ENCODE measurements around the gene REM2.
"Not testable (repeated sequence)": the region's sequence is repeated elsewhere in the genome, so short reads cannot be mapped to it uniquely, and the experiment has no call there.

Gene REM2

DNA sequence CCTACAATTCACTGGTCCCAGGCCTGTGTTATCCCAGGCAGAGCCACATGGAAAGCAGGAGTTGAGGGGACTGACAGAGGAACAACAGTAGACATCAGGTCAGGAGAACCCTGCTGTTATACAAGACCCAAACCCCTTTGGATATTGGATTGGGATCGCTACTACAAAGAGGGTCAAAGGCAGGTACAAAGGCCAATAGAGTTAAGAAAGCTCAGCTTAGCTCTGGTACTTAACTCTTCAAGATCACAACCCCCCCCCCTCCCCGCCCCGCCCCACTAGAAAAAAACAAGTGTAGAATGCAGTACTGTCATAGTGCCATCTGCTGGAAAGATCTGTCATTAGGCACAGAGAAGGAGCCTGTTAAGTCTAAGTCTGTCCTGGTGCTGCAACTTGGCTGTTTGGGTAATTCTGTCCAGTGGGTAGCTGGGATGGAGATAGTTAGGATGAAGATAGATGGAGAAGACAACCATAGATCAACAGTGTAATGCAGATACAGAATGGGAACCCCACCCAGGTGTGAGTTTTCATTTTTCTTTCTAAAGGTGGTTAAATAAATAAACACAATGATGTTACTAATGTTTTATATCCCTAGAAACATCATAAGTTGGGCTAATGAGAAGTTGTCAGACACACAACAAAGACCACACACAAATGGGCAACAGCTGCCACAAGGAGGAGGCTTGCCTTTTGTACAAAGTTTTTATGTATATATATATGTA lies 17.2 kb downstream of the REM2 start:
- DNase-seq = peak; percentile 43

GRCh38 chr14:22901799-22902198 lies 18.8 kb downstream of the REM2 start:
- DNase-seq = no peak

GRCh38 chr14:22903742-22904087 lies 20.7 kb downstream of the REM2 start:
- DNase-seq = no peak

DNA sequence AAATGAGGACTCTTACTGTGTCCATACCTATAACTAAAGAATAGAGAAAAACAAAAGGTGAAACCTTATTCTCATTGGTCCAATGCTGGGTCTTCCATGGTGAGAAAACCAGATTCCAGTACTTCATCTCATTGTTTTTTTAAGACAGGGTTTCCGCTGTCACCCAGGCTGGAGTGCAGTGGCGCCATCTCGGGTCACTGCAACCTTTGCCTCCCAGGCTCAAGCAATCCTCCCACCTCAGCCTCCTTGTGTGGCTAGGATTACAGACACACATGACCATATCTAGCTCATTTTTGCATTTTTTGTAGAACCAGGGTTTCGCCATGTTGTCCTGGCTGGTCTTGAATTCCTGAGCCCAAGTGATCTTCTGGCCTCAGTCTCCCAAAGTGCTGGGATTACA lies 22.6 kb downstream of the REM2 start:
- DNase-seq = no peak

DNA sequence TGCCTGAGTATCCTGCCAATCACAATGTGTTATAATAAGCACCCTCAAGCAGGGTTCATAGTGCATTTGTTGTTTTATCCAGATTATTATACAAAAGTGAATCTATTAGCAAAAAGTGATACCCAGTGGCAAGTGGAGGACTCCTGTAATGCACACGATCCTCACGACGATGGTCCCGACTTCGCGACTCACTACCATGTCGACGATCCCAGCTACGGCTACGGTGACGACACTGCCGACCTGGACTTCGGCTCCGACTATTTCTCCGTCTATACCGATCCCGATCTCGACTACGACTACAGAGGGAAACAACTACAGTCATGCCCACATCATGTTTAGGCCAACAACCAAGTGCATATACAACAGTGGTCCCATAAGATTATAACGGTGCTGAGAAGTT lies 23.1 kb downstream of the REM2 start:
- no peak for DNase-seq

DNA sequence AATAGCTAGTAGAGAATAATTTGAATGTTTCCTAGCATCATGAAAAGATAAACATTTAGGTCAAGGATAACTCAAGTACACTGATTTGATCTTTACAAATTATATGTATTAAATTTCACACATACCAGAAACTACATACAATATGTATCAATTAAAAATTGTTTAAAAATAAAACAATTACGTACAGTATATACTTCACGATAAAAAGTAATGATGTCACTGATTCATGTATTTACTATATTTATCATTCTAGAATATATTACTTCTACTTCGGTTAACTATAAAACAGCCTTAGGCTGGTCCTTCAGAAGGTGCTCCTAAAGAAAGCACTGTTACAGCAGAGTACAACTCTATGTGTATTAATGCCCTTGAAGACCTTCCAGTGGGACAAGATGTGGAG lies 24.4 kb downstream of the REM2 start:
- DNase-seq = no peak

DNA sequence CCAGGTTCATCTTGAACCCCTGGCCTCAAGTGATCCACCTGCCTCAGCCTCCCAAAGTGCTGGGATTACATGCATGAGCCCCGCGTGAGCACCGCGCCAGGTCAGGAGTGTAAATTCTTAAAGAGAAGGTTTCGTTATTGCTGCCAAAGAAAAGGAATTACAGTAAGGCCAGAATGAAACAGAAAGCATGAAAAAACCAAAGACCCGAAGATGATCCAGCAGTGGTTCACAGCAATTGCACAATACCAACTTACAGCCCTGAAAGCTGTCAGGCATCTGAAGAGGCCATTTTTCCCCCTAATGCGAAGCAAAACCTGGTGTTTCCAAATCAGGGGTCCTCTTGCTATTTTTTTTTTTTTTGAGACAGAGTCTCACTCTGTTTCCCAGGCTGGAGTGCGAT lies 25.6 kb downstream of the REM2 start:
- no peak for DNase-seq

DNA sequence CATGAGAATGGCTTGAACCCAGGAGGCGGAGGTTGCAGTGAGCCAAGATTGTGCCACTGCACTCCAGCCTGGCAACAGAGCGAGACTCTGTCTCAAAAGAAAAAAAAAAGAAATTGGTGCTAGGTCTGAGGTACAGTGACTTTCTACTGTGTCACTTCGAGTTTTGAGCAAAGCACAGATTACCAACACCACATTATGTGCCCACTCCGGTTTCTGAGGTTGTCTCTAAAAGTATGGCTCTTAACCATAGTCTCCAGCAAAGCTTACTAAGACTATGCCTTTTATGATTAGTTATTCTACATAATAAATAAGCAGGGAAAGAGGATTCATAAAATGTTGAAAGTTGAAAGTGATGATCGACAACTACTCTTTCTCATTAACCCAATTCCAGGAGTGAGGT lies 27.9 kb downstream of the REM2 start:
- DNase-seq = no peak

GRCh38 chr14:22914836-22915235 lies 31.8 kb downstream of the REM2 start:
- not testable (repeated sequence) for DNase-seq

DNA sequence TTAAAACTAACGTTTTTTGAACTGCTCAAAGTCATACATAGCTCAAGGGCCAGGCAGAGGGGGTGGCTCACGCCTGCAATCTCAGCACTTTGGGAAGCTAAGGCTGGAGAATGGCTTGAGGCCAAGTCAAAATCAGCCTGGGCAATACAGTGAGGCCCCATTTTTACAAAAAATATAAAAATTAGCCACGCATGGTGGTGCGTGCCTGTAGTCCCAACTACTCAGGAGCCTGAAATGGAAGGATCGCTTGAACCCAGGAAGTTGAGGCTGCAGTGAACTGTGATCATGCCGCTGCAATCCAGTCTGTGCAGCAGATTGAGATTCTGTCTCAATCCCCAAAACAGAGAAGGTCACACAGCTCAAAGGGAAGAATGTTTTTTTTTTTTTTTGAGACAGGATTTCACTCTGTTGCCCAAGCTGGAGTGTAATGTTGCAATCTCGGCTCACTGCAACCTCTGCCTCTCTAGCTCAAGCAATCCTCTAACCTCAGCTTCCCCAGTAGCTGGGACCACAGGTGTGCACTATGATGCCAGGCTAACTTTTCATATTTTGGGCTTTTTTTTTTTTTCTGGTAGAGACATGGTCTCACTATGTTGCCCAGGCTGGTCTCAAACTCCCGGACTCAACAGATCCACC lies 33.0 kb downstream of the REM2 start:
- DNase-seq = no peak

DNA sequence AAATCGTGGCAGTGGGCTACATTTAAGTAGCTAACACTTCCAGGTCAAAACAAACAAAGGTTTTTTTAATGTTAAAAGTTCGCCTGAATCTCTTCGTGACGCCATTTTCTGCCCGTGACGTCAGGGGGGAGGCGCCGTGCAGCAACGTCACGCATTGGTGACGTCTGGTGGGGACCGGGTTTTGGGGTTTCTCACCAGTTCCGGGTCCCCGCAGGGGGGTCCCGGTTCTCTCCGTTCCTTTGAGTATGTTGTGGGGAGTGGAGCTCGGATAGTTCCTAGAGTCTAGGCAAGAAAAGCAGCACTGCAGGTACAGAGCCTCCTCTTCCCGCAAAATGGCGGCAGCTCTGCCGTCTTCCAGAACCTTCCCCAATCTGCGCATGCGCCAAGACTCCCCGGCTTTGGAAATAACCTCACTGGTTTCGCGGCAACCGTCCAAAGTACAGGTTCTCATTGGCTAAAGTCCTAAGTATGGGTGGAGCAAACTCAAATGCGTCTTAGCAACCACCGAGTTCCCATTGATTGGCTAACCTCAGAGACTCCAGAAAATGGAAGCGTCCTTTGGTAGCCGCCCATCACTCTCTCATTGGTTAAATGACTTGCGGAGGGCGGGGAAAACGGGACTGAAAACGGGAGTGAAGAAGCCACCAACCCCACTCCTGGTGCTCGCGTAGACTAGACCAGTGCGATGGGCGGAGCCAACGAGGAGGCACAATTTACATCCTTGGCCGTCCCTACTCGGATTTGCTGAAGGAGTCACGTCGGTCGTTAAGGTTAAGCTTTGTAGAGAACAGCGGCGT lies 36.0 kb downstream of the REM2 start, which contains the start of gene RBM23:
Gene RBM23 (minus strand): TSS at position 346 of the 797 bp plus-strand sequence.
- DNase-seq = peak; percentile 100

DNA sequence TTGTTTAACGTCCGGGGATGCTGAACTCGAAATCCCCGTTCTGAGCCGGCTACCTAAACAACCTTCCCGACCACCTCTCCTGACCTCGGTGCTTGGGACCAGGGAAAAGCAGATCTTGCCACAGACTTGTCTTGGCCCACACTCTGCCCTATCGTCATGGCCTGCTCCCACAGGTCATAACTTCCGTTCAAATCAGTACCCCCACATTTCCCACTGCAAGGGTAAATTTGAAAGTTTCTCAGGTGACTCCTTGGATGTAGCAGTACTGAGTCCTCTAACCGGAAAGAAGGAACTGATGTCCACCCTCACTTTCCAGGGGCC lies 36.5 kb downstream of the REM2 start:
- DNase-seq = no peak

DNA sequence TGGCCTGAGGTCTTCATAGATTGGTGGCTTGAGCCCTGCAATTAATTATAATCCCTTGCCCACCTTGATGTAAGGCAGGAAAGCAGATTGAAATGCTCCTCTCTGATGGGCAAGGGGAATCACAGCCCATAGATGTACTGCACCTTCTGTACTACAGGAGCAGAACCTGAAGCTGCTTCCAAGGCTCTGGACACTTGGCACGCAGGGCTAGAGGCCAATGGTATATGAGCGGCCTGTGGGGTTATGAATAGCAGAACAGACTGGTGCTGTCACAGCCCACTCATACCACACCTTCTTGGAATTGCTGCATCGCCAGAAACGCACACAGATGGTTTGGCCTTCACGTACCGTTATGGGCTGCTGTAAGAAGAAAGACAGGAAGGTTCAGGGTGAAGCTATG lies 37.7 kb downstream of the REM2 start:
- no peak for DNase-seq

DNA sequence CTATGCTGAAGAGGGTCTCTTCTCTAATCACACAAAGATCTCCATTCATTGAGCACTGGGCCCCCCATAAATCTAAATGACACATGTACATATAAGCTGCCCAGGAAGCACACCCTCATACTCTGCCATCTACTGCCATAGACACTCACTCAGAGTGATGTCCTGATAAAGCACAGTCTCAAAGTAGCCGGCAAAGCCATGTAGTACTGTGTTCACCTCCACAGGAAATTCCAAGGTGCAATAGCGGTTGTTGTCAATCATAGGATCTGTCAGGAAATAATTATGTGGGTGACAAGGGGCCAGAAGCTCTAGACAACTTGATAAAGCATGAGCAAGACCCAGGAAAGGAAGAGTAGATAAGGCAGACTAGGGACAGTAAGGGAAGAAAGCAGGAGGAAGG lies 39.3 kb downstream of the REM2 start:
- no peak for DNase-seq

- DNase-seq = no peak
Observed at GRCh38 chr14:22923746-22924145, 40.7 kb downstream of the REM2 start.

DNA sequence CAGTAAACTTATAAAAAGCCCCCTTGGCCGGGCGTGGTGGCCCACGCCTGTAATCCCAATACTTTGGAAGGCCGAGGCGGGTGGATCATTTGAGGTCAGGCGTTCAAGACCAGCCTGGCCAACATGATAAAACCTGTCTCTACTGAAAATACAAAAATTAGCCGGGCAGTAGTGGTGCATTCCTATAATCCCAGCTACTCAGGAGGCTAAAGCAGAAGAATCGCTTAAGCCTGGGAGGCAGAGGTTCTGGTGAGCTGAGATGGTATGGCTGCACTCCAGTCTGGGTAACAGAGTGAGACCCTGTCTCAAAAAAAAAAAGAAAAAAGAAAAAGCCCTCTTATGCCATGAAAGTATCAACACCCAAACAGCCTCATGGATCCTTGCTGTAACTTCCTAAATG lies 42.5 kb downstream of the REM2 start:
- DNase-seq = no peak

DNA sequence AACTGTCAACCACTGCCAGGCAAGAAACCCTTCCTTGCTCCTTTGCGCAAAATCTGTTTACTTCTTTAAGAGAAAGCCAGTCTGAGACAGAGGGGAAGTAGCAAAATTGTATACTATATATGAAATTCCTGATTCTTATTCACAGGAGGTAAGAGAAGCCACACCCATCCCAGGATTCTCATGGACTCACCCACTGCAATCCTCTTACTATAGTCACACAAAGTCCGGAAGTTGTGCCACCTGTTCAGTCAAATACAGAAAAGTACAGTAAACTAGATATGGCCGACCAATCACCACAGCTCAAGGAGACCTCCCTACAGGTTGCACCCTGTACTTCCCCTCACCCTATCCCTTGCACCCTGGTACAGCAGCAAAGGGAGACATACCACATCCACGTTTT lies 43.3 kb downstream of the REM2 start:
- DNase-seq = no peak

DNA sequence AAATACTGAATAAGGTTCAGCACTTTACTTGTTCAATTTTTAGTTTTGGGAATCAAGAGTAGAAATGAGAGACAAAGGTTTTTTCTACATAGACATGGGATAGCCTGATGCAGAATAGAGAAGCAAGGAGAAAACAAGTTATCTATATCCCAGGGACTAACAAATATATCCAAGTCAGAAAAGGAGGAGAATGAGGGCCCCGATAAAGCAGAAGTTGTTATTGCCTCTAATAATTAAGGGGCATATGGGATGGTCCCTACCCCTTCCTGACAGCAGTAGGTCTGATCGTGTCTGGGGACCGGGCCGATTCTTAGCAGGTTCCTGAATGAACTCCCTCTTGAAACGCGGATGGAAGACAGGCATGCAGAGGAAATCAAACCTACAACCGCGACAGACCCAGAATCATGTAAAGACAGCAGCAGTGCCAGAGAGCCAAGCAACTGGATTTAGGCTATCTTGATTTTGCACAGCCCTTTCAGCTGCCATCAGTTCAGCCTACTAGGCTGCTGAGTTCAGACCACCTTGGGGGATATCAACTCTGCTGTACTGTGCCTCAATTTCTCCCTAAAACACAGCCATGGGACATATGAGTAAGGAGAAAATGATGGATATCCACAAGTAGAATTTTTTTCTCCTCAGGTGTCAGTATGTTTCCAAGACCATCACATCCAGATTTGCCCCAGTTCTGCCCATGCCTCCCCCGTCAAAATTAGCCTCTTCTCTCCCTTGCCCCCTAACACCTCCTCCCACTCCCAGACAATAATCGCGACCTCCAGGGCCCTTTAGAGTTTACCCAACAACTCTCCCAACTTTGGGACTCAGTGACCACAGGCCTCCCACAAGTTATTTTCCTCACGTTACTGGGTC lies 45.4 kb downstream of the REM2 start:
- no peak for DNase-seq

DNA sequence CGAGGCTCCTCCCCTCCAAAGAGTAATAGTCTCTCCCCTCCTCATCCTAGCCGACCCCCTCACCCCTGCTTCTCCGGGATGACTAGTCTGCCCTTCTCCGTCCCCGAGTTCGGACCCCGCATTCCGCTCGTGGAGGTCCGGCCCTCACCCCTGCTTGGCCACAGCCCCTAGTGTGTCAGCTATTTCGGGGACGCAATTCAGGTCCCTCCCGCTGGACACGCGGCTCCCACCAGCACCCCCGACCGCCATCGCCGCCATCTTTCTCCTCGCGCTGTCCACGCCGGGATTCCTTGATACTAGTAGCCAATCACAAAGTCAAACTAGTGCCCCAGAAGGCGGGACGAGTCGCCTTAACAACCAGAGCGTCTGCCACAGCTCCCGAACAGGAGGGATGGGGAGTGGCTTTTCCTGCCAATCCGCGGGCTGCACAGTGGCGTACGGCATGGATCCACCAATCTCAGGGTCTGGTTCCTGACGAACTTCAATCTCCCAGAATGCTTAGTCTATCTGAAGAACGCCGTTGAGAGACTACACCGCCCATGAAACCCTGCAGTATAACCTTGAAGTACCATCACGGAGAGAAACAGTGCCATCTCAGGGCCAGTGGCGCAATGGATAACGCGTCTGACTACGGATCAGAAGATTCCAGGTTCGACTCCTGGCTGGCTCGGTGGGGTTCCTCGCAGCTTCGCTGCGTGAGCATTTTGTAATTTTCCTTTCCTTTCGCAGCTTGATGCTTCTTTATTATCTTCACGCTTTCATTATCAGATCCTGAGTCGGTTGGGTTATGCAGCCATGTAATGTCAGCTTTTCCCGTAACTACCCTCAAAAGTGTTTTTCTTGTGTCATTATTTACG lies 46.3 kb downstream of the REM2 start, which contains the start of gene PRMT5:
Gene PRMT5 (minus strand): TSS at position 273 of the 857 bp plus-strand sequence. CDS start 15 bp downstream, at position 258.
- peak; percentile 100 for DNase-seq

DNA sequence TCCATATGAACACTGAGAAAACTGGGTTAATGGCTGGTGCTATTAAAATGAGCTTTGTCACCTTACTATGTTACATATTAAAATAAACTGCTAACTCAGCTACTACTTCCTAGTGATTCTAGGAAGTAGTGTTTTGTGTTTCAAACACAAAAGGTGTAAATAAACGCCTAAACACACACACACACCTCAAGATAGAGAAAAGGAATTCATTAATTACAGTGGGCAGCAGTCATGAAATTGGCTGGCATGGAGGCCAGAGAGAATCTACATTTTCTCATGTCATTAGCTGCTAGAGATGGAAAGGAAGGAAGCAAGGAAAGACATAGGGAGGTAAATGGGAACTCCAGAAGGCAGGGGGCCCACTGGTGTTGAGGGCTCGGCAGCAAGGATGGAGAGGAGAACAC lies 46.9 kb downstream of the REM2 start:
- DNase-seq = no peak

- DNase-seq = no peak
Observed at GRCh38 chr14:22932146-22932545, 49.1 kb downstream of the REM2 start.

DNA sequence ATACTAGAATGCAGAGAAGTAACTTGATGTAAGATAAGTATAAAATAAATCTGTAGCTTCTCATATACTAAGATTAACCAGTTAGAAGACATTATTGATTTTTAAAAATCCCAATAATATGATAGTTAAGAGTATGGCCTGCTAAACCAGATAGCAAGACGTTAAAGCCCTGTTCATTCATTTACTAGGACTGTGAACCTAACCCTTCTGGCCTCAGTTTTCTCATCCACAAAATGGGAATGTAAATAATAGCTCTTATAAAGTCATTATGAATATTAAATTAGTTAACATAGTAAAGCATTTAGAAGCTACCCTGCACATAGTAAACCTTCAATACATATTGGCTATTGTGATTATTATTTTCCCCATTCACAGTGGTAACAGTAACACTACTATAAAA lies 52.1 kb downstream of the REM2 start:
- DNase-seq = no peak

Measured in NCI-H1105 treated with DMSO at 0.1 percent for 48 hours (cell line).